ENCODE measurements around the gene TAS2R19.

The TAS2R19 gene

GRCh38 chr12:10989107-10989506 lies 33.3 kb downstream of the TAS2R19 start:
- no peak for DNase-seq (ENCODE audit: low read depth)

- no peak for DNase-seq (ENCODE audit: low read depth)
These were observed 35.6 kb downstream of the TAS2R19 start, which contains the start of gene TAS2R50 for GRCh38 chr12:10986812-10987211. Gene TAS2R50, minus strand, starts transcription at chr12:10986912. Its CDS starts 52 bp downstream, at chr12:10986860.

DNA sequence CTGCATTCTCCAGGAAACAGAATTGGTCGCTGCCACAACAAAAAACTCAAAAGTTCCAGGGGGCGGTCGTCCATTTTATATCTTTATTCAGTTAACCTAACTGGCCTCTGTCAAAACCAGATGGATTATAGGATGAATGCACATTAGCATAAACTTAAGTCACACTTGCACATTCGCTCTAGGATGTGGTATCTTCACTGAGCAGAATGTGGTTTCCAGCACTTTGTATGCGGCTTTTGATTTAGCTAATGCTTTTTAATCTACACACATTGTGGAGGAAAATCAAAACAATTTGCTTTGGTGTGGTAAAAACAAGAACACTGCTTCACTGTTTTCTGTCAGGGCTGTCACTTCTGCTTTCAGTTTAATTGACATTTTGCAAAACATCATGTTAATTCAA lies 40.2 kb downstream of the TAS2R19 start:
- no peak for DNase-seq (ENCODE audit: low read depth)

DNA sequence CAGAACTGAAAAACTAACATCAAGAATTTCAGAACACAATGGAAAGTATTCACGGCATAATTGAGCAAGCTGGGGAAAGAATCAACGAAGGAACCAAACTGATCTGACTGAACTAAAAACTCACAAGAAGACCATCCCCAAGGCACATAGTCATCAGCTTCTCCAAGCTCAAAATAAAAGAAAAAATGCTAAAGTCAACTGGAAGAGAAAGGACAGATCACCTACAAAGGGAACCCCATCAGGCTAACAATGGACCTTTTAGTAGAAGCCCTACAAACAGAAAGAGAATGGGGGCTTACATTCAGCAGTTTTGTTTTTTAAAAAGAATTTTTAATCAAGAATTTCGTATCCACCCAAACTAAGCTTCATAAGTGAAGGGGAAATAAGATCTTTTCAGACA lies 47.5 kb downstream of the TAS2R19 start:
- no peak for DNase-seq (ENCODE audit: low read depth)

Data from stimulated activated CD8-positive, alpha-beta memory T cell treated with anti-CD3 and anti-CD28 coated beads, Interleukin-15, amount 100 ng/mL, for 1 hour (primary cell).